NCI-H82 (cell line): Measurements from ENCODE around the gene TUBAL3.
"Not testable (repeated sequence)": the region's sequence is repeated elsewhere in the genome, so short reads cannot be mapped to it uniquely, and the experiment has no call there.

Experiments
- DNase-seq: peaks from one replicate; lab custom pipeline; 2025; lab: John Stamatoyannopoulos, UW

TUBAL3 gene

GRCh38 chr10:5423771-5424170 lies 19.1 kb upstream of the TUBAL3 start:
- no peak for DNase-seq

- DNase-seq: no peak
Measured at GRCh38 chr10:5419466-5420094, 15.0 kb upstream of the TUBAL3 start.

GRCh38 chr10:5418584-5418983 lies 14.0 kb upstream of the TUBAL3 start:
- no peak for DNase-seq

GRCh38 chr10:5416981-5417380 lies 12.4 kb upstream of the TUBAL3 start:
- peak; percentile 41 for DNase-seq

GRCh38 chr10:5413012-5413938 lies 8.6 kb upstream of the TUBAL3 start:
- DNase-seq: peak; percentile 44

GRCh38 chr10:5412277-5412941 lies 7.8 kb upstream of the TUBAL3 start, which contains the start of gene NET1:
Gene NET1 (plus strand): TSS chr10:5412557. CDS start chr10:5412693, 136 bp downstream.
- DNase-seq: peak; percentile 95

- DNase-seq: peak; percentile 75
Measured at GRCh38 chr10:5411941-5412276, 7.3 kb upstream of the TUBAL3 start.

- DNase-seq: not testable (repeated sequence)
Measured at GRCh38 chr10:5410787-5411186, 6.2 kb upstream of the TUBAL3 start.

GRCh38 chr10:5406918-5407317 lies 2.3 kb upstream of the TUBAL3 start:
- DNase-seq: no peak

GRCh38 chr10:5402798-5403197 lies 1.8 kb downstream of the TUBAL3 start:
- no peak for DNase-seq

GRCh38 chr10:5400468-5401240 lies 4.0 kb downstream of the TUBAL3 start:
- DNase-seq: no peak

- no peak for DNase-seq
Measured at GRCh38 chr10:5399332-5399731, 5.3 kb downstream of the TUBAL3 start.

GRCh38 chr10:5396556-5397300 lies 7.9 kb downstream of the TUBAL3 start:
- DNase-seq: no peak

- DNase-seq: no peak
Measured at GRCh38 chr10:5395168-5395567, 9.5 kb downstream of the TUBAL3 start.

GRCh38 chr10:5393529-5393928 lies 11.1 kb downstream of the TUBAL3 start:
- DNase-seq: no peak

GRCh38 chr10:5391790-5392189 lies 12.8 kb downstream of the TUBAL3 start:
- DNase-seq: no peak

GRCh38 chr10:5390607-5391205 lies 13.9 kb downstream of the TUBAL3 start:
- DNase-seq: no peak

GRCh38 chr10:5387169-5387568 lies 17.5 kb downstream of the TUBAL3 start:
- DNase-seq: no peak

GRCh38 chr10:5385224-5385623 lies 19.4 kb downstream of the TUBAL3 start:
- DNase-seq: no peak

GRCh38 chr10:5381187-5381586 lies 23.4 kb downstream of the TUBAL3 start:
- no peak for DNase-seq

- DNase-seq: not testable (repeated sequence)
Measured at GRCh38 chr10:5380395-5380794, 24.2 kb downstream of the TUBAL3 start.
